GM21381 (cell line): Measurements from ENCODE around the gene PREX1.
A peak's percentile ranks its signal among the peaks of the same experiment; 100 is the strongest.

Experiments
- ATAC-seq: cut with Tn5 transposase; IDR thresholded peaks from one replicate; pipeline ENCODE4 v1.9.1; 2021; ENCODE audit warnings: mild to moderate bottlenecking, moderate library complexity; ENCODE audit not compliant: unreplicated experiment

PREX1 gene

GRCh38 chr20:48794816-48795457, 32.9 kb downstream of the PREX1 start:
- no peak for ATAC-seq

- no peak for ATAC-seq
Observed at GRCh38 chr20:48794360-48794759, 33.4 kb downstream of the PREX1 start.

- ATAC-seq = no peak
Observed at GRCh38 chr20:48793776-48794175, 34.0 kb downstream of the PREX1 start.

- ATAC-seq = no peak
Observed at GRCh38 chr20:48791666-48792071, 36.1 kb downstream of the PREX1 start.

- no peak for ATAC-seq
Observed at GRCh38 chr20:48791014-48791413, 36.8 kb downstream of the PREX1 start.

GRCh38 chr20:48790473-48791003, 37.3 kb downstream of the PREX1 start:
- no peak for ATAC-seq

- no peak for ATAC-seq
Observed at GRCh38 chr20:48789781-48790472, 37.9 kb downstream of the PREX1 start.

- peak; percentile 22 for ATAC-seq
Observed at GRCh38 chr20:48789185-48789668, 38.6 kb downstream of the PREX1 start.

- peak; percentile 53 for ATAC-seq
Observed at GRCh38 chr20:48788486-48789072, 39.2 kb downstream of the PREX1 start.

- no peak for ATAC-seq
Observed at GRCh38 chr20:48787861-48788375, 39.9 kb downstream of the PREX1 start.

- no peak for ATAC-seq
Observed at GRCh38 chr20:48786951-48787705, 40.7 kb downstream of the PREX1 start.

GRCh38 chr20:48785801-48786200, 42.0 kb downstream of the PREX1 start:
- ATAC-seq = no peak

- no peak for ATAC-seq
Observed at GRCh38 chr20:48785256-48785655, 42.5 kb downstream of the PREX1 start.

GRCh38 chr20:48784273-48784641, 43.5 kb downstream of the PREX1 start:
- ATAC-seq = no peak

- ATAC-seq = no peak
Observed at GRCh38 chr20:48783533-48784272, 44.1 kb downstream of the PREX1 start.

- ATAC-seq = no peak
Observed at GRCh38 chr20:48782901-48783308, 44.9 kb downstream of the PREX1 start.

- ATAC-seq = no peak
Observed at GRCh38 chr20:48782053-48782452, 45.7 kb downstream of the PREX1 start.

GRCh38 chr20:48781634-48782033, 46.2 kb downstream of the PREX1 start:
- no peak for ATAC-seq

- ATAC-seq = no peak
Observed at GRCh38 chr20:48779435-48779834, 48.4 kb downstream of the PREX1 start.

- ATAC-seq = no peak
Observed at GRCh38 chr20:48777821-48778220, 50.0 kb downstream of the PREX1 start.
